Measurements from ENCODE around the gene RTP2.

DNA sequence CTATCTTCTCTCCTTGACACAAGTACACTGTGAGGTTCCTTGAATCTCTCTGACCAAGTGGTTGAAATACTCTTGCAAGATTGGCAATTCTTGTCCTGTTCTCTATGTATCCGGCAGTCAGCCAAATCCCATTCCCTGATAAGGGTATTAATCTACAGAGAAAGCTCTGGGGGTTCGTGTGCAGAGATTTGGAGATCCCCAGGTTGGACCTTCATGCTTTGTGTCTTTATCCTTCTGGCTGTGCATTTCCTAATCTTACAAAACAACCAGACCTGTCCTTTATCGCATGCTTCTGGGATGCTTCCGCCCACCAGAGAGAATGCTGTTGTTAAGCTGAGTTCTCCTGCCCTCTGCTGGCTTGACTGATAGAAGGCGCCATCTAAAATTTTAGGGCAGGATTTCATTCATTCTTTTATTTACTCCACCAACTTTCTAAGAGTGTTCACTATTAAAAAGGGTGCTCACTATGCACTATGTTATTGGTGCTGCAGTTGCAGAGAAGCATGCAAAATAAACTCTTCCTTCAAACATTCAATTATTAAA lies 23.6 kb downstream of the RTP2 start:
- TF ChIP-seq, protein P1, sequence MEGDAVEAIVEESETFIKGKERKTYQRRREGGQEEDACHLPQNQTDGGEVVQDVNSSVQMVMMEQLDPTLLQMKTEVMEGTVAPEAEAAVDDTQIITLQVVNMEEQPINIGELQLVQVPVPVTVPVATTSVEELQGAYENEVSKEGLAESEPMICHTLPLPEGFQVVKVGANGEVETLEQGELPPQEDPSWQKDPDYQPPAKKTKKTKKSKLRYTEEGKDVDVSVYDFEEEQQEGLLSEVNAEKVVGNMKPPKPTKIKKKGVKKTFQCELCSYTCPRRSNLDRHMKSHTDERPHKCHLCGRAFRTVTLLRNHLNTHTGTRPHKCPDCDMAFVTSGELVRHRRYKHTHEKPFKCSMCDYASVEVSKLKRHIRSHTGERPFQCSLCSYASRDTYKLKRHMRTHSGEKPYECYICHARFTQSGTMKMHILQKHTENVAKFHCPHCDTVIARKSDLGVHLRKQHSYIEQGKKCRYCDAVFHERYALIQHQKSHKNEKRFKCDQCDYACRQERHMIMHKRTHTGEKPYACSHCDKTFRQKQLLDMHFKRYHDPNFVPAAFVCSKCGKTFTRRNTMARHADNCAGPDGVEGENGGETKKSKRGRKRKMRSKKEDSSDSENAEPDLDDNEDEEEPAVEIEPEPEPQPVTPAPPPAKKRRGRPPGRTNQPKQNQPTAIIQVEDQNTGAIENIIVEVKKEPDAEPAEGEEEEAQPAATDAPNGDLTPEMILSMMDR (IDR thresholded peaks at IDR 0.05) = peak; percentile 39 to 68 (median 62)
- TF ChIP-seq POLR2A (IDR thresholded peaks at IDR 0.05) = no peak
- no peak for TF ChIP-seq POLR2AphosphoS5 (IDR thresholded peaks at IDR 0.05)

Measured in prostate gland (tissue), 2 donors.